Esophagus squamous epithelium (tissue), 4 donors: ENCODE measurements around the gene ZNF366.

ENCODE experiments used
- POLR2A ChIP-seq, 4 donors: fragments of 450-650 bp; IDR thresholded peaks; one replicate each; pipeline ENCODE4 v1.6.1; 2017; ENCODE audit warnings: antibody characterized with exemption in 4 of 4, mild to moderate bottlenecking in 4 of 4, moderate library complexity in 3 of 4
- TF ChIP-seq, protein P1 (sequence below), 6 experiments: fragments of 450-650 bp in 4 of 6; fragments of 200-600 bp in 2 of 6; sonication (generic) in 2 of 6; IDR thresholded peaks; one replicate each; pipeline ENCODE4 v1.5.1; 2016 to 2019; ENCODE audit warnings: antibody characterized with exemption in 6 of 6, mild to moderate bottlenecking in 4 of 6, moderate library complexity in 4 of 6

GRCh38 chr5:72486371-72486770 is 20.8 kb downstream of the ZNF366 start:
- TF ChIP-seq POLR2A (IDR thresholded peaks at IDR 0.05), result no peak
- TF ChIP-seq, protein P1, sequence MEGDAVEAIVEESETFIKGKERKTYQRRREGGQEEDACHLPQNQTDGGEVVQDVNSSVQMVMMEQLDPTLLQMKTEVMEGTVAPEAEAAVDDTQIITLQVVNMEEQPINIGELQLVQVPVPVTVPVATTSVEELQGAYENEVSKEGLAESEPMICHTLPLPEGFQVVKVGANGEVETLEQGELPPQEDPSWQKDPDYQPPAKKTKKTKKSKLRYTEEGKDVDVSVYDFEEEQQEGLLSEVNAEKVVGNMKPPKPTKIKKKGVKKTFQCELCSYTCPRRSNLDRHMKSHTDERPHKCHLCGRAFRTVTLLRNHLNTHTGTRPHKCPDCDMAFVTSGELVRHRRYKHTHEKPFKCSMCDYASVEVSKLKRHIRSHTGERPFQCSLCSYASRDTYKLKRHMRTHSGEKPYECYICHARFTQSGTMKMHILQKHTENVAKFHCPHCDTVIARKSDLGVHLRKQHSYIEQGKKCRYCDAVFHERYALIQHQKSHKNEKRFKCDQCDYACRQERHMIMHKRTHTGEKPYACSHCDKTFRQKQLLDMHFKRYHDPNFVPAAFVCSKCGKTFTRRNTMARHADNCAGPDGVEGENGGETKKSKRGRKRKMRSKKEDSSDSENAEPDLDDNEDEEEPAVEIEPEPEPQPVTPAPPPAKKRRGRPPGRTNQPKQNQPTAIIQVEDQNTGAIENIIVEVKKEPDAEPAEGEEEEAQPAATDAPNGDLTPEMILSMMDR (IDR thresholded peaks at IDR 0.05), result no peak
